SU-DHL-6 (cell line): Measurements from ENCODE around the gene CARD10.

ENCODE experiments used
- EZH2phosphoT487 ChIP-seq: fragments of 200-600 bp; sonication (generic), shearing (Covaris generic); conservative IDR thresholded peaks from 2 replicates; pipeline ENCODE4 v1.6.1; 2018; ENCODE audit warnings: mild to moderate bottlenecking, antibody characterized with exemption, low read length, moderate library complexity, mixed read lengths
- TF ChIP-seq, protein P1 (sequence below): fragments of 200-600 bp; sonication (generic); IDR thresholded peaks from one replicate; pipeline ENCODE4 v1.5.1; 2017; ENCODE audit warnings: antibody characterized with exemption, mild to moderate bottlenecking, low read length, moderate library complexity; ENCODE audit not compliant: insufficient read depth, poor library complexity, severe bottlenecking

DNA sequence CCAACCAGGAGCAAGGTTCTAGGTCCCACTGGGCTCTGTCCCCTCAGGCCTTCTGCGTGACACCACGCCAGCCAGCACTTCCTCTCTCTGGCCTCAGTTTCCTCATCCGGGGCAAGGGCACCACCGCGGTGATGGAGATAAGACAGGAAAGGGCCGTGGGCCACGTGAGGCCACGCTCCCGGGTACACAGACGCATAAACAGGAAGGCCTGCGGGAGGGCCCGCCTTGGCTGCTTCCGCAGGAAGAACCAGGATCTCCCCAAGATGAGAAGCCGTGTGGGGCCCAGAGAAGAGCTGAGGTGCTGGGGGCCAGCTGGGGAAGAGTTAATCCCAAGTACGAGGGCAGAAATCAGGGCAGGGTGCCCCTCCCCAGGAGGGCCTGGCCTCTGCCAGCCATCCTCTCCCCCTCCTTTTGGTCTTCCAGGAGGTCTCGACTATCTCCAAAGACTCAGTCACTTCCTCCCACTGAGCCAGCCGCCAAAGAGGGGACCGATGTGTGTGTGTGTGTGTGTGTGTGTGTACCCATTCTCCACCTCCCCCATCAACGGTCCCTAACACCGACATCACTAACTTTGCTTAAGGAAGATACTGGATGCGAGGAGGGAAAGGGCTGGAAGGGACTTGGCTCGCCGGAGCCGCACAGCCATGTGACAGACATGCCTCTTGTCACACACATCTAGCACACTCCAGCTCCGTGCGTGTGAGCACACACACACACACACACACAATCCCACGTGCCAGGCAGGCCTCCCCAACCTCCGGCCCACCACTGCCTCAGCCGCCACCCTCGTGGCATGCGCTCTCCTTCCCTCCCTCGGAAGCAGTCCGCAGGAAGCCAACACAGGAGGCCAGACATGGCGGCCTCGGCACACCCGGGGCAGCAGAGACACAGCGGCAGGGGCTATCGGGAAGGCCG, 34.5 kb downstream of the CARD10 start:
- no peak for TF ChIP-seq EZH2phosphoT487
- TF ChIP-seq, protein P1, sequence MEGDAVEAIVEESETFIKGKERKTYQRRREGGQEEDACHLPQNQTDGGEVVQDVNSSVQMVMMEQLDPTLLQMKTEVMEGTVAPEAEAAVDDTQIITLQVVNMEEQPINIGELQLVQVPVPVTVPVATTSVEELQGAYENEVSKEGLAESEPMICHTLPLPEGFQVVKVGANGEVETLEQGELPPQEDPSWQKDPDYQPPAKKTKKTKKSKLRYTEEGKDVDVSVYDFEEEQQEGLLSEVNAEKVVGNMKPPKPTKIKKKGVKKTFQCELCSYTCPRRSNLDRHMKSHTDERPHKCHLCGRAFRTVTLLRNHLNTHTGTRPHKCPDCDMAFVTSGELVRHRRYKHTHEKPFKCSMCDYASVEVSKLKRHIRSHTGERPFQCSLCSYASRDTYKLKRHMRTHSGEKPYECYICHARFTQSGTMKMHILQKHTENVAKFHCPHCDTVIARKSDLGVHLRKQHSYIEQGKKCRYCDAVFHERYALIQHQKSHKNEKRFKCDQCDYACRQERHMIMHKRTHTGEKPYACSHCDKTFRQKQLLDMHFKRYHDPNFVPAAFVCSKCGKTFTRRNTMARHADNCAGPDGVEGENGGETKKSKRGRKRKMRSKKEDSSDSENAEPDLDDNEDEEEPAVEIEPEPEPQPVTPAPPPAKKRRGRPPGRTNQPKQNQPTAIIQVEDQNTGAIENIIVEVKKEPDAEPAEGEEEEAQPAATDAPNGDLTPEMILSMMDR = no peak
